GM12864 (cell line): ENCODE measurements around the gene EPHB2.

Experiments used
- DNase-seq: peaks from one replicate; pipeline ENCODE4 v3.0.0-alpha.2; 2011; ENCODE audit warnings: low read depth
- H3K4me3 ChIP-seq: 2 replicates; pipeline ENCODE4 v1.5.1; 2011; ENCODE audit warnings: mild to moderate bottlenecking, low read depth, low read length, control low read depth
- CTCF ChIP-seq: IDR thresholded peaks from 2 replicates; pipeline ENCODE4 v1.5.1; 2011; ENCODE audit warnings: low read depth, mild to moderate bottlenecking, moderate library complexity, low read length, control low read depth, inconsistent platforms; ENCODE audit errors: missing control alignments

The EPHB2 gene

DNA sequence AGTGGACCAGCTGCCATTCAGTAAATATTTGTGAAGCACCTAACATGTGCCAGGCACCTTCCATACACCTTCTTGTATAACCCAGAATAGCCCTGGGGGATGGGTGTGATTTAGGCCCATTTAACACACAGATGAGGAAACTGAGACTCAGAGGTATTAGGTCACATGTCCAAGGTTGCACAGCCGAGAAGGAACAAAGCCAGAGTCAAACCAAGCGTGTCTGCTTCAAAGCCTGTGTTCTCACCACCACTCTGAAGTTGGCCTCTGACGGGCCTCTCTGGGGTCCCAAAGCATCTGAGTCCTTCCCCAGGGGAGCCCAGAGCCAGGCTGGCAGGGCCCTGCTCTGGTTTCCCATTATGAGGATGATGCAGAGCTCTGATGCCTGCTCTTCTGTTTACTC is 196.9 kb downstream of the EPHB2 start:
- DNase-seq: no peak
- no peak for TF ChIP-seq CTCF
- no peak overlapping the region for H3K4me3 ChIP-seq

- no peak overlapping the region for H3K4me3 ChIP-seq
- no peak for DNase-seq
- TF ChIP-seq CTCF: no peak
Measured at GRCh38 chr1:22908880-22909426, 198.3 kb downstream of the EPHB2 start.

GRCh38 chr1:22910286-22910685 is 199.6 kb downstream of the EPHB2 start:
- no peak overlapping the region for H3K4me3 ChIP-seq
- DNase-seq: no peak
- no peak for TF ChIP-seq CTCF

DNA sequence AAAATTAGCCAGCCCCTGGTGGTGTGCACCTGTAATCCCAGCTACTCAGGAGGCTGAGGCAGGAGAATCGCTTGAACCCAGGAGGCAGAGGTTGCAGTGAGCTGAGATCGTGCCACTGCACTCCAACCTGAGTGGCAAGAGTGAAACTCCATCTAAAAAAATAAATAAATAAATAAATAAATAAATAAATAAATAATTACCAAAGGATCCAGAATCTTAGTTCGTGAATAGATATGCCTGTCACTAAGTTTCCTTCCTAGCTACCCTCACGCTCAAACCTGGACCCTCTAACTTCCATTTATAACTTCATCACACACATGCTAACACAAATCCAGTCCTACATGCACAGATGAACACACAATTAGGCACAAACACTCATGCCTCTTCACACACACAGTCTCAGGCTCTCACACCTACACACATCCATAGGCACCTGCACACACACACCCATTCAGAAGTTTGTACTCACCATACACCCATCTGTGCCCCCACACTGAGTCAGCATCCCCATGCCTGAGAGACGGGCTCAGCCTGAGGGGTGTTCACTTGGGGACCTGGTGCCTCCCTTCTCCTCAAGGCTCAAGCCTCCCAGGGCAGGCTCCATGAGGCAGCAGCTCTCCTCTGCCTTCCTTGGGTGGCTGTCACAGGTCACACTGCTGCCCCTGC is 200.5 kb downstream of the EPHB2 start:
- no peak for DNase-seq
- no peak overlapping the region for H3K4me3 ChIP-seq
- no peak for TF ChIP-seq CTCF

- no peak for TF ChIP-seq CTCF
- no peak overlapping the region for H3K4me3 ChIP-seq
- DNase-seq: no peak
Measured at GRCh38 chr1:22912311-22912710, 201.7 kb downstream of the EPHB2 start.

DNA sequence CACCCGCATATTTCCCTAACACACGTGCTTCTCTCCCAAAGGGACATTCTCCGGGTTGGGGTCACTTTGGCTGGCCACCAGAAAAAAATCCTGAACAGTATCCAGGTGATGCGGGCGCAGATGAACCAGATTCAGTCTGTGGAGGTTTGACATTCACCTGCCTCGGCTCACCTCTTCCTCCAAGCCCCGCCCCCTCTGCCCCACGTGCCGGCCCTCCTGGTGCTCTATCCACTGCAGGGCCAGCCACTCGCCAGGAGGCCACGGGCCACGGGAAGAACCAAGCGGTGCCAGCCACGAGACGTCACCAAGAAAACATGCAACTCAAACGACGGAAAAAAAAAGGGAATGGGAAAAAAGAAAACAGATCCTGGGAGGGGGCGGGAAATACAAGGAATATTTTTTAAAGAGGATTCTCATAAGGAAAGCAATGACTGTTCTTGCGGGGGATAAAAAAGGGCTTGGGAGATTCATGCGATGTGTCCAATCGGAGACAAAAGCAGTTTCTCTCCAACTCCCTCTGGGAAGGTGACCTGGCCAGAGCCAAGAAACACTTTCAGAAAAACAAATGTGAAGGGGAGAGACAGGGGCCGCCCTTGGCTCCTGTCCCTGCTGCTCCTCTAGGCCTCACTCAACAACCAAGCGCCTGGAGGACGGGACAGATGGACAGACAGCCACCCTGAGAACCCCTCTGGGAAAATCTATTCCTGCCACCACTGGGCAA is 202.9 kb downstream of the EPHB2 start:
- no peak for TF ChIP-seq CTCF
- no peak for DNase-seq

DNA sequence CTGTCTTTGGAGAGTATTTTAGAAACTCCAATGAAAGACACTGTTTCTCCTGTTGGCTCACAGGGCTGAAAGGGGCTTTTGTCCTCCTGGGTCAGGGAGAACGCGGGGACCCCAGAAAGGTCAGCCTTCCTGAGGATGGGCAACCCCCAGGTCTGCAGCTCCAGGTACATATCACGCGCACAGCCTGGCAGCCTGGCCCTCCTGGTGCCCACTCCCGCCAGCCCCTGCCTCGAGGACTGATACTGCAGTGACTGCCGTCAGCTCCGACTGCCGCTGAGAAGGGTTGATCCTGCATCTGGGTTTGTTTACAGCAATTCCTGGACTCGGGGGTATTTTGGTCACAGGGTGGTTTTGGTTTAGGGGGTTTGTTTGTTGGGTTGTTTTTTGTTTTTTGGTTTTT is 203.5 kb downstream of the EPHB2 start:
- H3K4me3 ChIP-seq: no peak overlapping the region
- no peak for DNase-seq
- TF ChIP-seq CTCF: no peak

More for the DNA sequence above, 202.9 kb downstream of the EPHB2 start:
- H3K4me3 ChIP-seq: no peak overlapping the region
